Inflammatory macrophage treated with lipopolysaccharide for 1 hour (primary cell): ENCODE results near the gene CYTH3.

Source experiments
- DNase-seq, 2 donors: peaks; one replicate each; pipeline ENCODE4 v3.0.0-alpha.2; 2020 to 2022

Gene CYTH3

GRCh38 chr7:6188389-6188788, 84.0 kb downstream of the CYTH3 start:
- DNase-seq: no peak

DNA sequence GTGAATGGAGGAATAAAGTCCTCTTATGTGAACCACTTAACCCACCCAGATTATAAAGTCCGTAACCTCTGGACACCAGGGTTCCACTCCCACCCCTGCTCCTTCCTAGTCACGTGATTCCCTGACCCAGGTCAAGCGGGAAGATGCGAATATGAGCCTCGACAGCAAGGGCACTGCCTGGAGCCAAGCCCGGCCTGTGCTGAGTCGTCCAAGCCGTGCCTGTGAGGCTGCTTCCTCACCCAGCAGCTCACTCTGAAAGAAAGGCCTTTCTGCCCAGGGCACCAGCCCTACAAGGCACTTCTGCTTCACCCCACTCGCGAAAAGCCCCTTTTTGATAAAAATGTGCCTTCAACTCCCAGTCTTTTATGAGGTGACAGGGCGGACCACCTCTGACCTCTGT, 85.8 kb downstream of the CYTH3 start:
- DNase-seq: no peak

DNA sequence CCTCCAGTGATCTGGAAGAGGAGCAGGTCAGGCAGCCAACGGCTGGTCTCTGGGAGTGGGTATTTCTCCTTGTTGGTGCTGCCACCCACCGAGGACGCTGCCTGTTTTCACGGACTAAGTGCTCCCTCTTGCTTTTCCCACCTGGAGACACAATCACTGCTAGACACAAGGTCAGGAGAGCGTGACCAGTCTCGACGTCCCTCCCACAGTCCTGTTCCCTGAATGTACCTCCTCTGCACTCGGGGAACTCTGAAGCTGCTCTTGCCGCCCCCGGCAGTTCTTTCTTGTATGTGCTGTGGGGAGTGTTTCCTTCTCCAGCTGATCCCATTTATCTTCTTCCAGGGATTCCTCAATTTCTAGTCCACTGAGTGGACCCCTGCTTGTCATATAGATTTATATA, 89.4 kb downstream of the CYTH3 start:
- peak in 1 of 2 donors; percentile 52 for DNase-seq

DNA sequence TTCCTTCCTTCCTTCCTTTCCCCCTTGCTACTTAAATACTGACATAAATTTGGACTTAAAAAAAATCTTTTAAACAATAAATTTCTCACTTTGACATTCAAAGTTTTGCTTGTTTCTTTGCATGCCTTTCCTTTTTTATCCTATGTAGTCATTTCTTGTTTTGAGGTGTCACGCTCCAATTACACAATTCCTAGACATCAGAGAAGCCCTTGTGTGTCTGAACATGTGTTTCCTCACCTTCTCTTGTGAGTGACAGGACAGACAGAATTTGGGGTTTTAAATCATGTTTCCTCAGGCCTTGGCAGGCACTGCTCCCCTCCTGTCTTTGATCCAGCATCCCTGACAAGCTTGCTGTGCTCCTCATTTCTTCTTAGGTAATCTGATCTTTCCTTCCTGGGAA, 91.3 kb downstream of the CYTH3 start:
- DNase-seq: peak; percentile 37 to 74

- DNase-seq: no peak
Measured at GRCh38 chr7:6180344-6180725, 92.1 kb downstream of the CYTH3 start.

GRCh38 chr7:6179620-6180343, 92.6 kb downstream of the CYTH3 start:
- DNase-seq: no peak

DNA sequence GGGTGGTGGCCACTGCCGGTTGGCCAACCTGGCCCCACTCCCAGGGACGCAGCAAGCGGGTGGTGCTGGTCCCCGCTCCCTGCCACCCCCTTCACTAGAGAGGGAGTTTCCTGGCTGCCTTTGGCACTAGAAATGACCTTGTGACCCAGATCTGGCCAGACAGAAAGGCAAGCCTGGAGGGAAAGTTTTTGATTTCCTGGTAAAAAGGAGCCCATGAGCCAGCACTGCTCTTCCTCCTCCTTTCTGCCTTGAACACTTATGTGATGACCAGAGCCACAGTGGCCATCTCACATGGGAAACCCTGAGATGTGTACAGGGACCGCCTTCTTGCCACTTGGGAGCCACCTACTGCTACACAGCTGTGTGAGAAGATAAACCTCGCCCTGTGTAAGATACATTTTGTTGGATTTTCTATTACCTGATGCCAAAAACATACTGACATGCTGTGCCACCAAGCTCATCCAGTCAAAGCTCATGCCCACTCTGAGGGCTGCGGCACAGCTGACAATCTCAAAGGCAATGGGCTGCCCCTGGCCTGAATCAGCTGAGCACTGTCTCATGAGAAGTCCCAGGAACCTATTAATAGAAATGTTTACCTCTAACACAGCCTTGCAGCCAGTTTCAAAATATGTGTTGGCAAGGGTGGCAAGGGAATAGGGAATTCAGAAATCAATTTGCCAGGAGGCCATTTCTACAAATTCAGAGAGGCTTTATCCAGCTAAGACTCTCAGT, 94.0 kb downstream of the CYTH3 start:
- peak; percentile 60 to 89 for DNase-seq

DNA sequence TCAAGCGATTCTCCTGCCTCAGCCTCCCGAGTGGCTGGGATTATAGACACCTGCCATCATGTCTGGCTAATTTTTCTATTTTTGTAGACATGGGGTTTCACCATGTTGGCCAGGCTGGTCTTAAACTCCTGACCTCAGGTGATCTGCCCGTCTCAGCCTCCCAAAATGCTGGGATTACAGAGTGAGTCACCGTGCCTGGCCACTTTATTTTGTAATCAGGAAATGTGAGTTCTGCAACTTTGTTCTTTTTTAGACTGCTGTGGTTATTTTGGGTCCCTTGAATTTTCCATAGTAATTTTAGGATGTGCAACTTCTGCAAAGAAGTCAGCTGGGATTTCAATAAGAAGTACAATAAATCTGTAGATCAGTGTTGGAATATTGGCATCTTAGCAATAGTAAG, 96.8 kb downstream of the CYTH3 start:
- DNase-seq: peak; percentile 82 to 86

DNA sequence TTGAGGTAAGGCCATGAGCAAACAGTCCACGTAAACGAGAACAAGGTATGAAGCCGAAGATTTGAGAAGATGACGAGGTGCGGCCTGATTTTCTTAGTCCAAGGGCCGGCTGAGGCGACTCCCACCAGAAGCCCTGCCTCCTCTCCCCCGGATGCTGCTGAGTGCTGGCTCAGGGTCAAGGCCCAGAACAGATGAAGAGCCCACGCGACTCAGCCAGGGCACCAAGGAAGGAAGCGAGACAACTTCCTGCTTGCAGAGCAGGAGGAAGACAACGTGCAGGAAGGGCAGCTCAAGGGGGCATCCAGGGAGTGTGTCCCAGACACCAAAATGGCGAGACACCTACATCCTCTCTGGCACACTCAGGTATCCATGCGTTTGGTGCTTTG, 99.5 kb downstream of the CYTH3 start:
- no peak for DNase-seq

DNA sequence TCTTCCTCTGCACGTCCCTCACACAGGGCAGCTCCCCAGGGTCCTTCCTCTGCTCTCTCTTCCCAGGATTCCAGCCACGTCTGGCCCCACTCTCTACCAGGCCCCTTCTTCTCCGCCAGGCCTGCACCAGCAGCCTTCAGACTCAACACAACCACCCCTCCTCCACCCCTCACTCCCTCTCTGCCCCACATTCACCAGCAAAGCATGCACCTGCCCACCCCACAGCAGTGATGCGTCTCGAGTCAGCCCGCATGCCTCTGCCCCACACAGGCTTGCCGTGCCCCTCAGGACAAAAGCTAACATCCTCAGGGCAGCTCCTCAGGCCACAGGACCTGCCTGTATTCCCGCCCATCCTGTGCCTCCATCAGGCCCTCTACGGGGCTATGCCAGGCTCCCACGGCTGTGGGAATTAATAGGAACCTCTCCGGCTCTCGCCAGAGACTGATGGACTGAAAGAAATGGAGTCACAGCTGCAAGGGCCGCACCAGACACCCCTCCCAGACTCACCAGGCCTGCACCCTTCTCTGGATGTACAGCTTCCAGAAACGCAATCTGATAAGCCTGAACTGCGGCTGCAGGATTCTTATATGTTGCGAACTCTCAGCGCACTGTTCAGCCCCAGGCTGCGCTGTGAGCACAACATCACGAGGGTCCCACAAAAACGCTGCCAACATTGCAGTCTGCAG, 100.1 kb downstream of the CYTH3 start:
- no peak for DNase-seq

DNA sequence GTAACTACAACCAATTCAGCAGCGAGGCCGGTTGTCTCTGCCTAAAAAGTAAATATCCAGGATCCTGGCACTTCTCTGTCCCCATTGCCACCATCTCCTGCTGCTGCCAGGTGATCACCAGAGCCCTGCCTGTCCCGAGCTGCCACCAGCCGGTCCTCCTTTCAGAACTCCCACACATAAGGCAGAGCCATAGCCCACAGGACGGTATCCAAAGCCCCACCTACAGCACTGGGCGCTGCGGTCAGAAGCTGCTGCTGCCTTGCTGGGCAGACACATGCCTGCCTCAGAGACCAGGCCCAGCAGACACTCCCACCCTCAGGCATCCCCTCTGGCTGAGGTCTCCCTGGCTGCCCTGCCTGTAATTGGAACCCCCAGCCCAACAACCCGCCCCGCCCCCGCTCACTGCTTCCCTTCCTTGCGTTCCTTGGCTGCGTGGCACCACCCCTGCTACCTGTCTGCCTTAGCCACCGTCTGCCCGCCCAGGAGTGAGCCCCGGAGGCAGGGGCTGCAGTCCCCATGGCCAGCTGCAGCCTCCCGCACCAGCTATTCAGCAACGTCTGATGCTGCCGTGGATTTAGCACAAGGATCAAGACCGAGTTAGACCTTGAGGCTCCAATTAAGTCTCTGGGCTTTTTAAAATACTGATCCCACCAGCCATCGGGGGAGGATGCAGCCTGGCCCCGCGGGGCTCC, 100.7 kb downstream of the CYTH3 start:
- DNase-seq: no peak

DNA sequence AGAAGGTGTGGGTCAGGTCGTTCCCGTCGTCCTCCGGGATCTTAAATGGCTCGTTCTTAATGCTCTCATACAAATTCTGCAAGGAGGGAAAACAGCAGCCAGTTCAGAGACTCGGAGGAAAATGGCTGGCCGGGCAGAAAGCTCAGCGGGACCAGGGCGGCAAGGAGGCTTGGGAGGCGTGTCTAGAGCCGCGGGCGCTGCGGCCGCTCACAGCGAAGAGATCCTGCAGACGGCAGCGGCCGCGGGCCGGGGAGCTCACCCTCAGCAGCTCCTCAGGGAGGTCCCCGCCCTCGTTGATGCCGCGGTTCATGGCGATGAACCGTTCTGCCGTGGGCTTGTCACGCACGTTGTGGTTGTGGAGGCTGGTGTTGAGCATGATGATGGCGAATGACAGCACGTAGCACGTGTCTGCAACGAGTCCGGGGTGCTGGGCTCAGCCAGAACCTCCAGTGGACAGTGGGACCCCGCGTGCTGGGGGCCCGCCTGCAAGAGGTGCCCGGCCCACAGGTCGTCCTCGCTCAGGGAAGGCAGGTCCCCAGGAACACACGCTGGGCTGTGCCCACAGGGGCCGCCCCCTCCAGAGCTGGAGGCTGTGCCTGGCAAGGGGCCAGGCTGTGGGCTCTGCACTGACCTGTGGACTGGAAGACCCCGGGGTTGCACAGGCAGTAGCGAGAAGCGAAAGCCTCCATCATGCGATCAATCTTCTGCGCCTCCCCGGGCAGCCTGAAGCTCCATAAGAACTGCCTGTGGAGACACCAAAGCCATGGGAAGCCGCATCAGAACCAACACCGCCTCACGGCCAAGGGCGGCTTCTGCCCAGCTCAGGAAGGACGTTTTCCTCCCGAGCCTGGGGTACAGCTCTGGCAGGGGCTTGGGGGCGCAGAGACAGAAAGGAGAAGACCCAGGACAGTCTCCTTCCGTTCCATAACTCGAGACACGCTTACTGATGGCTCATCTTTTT, 101.6 kb downstream of the CYTH3 start:
- no peak for DNase-seq

- no peak for DNase-seq
Measured at GRCh38 chr7:6169805-6170520, 102.5 kb downstream of the CYTH3 start.

GRCh38 chr7:6168477-6168868, 104.0 kb downstream of the CYTH3 start:
- DNase-seq: no peak

DNA sequence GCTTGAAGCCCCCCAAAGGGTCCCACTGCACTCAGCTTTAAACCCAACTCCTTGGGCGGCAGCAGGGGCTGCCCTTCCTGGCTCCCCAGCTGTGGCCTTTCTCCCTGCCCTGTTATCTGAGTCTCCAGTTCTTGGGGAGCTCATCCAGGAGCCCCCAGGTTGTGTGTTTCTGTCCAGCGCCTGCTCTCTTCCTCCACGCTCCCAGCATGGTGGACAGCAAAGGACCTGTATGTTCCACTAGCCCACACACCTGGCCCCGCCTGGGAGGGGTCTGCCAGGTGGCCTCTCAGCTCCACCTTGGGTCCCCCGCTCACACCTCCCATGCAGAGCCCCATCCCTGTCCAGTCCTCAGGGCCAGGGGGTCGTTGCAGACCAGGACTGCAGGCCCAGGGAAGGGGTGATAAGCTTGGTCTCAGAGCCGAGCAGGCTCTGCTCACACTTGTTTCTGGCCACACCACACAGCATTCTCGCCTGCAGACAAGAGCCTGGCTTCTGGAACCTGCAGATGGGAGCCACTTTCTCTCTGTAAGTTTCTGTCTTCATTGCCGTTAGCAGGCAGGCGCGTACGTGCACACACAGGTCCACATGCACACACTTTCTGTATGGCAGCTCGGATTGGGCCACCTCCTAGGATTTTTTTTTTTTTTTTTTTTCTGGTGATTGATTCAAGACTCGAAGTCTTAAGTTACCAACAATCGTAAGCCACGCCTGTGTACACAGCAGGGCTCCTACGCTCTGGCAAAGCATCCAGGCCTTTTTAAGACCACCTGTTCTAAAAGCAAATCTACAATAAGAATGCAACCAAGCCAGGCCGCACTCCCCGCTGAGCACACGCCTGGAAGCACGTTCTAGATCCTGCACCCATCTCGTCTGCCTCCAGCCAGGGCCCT, 104.6 kb downstream of the CYTH3 start:
- no peak for DNase-seq

DNA sequence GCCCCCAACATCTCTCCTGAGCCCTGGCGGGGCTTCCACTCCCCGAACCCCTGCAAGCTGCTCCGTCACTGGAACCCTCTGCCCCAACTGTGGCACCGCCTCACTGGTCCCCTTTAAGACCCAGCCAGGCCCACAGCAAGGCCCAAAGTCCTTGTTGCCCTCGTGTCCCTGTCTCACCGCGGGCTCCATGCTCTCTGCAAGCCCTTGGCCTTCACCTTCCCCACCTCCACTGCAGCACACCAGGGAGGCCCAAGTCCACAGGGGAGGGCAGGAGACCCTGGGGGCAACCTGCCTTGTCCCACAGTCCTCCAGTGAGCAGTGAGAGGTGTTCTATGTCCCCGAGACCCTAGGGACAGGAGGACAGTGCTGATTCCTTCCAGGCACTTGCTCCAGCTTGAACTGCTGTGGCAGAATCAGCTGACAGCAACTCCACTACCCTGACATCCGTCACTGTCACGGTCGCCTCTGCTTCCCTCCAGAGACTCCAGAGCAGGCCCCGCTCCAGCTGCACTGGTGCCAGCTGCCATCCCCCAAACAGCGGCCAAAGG, 105.3 kb downstream of the CYTH3 start:
- no peak for DNase-seq

- no peak for DNase-seq
Measured at GRCh38 chr7:6166443-6166891, 106.0 kb downstream of the CYTH3 start.

- DNase-seq: no peak
Measured at GRCh38 chr7:6165521-6166320, 106.7 kb downstream of the CYTH3 start.

GRCh38 chr7:6165075-6165474, 107.3 kb downstream of the CYTH3 start:
- DNase-seq: no peak
